NCI-H345 treated with DMSO at 0.1 percent for 48 hours (cell line): Measurements from ENCODE around the gene TLE5.
"Not testable (repeated sequence)": the region's sequence is repeated elsewhere in the genome, so short reads cannot be mapped to it uniquely, and the experiment has no call there.

Experiments used
- DNase-seq: peaks from one replicate; lab custom pipeline; 2025; ENCODE audit not compliant: unreplicated experiment; lab: John Stamatoyannopoulos, UW

Gene TLE5

DNA sequence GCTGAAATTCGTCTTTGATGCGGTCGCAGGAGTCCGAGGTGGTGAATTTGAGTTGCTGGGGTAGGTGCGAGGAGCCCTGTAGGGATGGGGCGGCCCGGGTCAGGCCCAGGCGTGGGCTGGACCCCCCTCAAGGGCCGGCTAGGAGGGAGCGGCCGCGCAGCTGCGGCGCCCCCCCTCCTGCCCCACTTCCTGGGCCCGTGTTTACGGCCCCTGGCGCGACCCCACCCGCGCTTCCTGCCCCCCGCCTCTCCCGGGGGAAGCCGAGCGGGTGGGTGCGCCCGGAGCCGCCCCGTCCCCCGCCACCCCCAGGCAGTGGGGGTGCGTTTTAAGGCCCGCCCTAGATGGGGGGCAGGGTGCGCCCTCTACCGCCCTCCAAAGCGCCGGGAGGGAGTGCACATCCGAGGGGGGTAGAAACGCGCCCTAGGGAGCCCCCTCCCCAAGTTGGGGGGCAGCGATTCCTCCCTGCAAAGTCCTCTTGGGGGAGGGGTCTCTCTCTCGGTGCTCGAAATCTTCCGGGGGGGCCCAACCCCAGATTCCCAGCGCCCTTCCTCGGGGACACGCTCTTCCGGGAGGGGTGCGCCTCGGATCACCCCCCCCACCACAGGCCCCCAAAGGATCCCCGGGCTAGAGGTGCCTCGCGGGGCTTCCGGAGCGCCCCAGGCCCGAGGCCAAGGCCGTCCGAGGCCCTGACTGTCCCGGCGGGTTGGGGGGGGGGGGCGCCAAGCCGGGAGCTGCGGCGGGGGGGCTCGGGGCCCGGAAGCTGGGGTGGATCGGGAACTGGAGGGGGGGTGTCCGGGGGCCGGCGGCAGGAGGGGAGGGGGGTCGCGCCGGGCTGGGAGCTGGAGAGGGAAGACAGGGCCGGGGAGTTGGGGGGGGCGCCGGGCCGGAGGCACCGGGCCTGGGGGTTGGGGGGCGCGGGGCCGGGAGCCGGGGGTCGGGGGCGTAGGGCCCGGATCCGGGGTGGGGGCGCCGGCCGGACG, 823 bp downstream of the TLE5 start:
- DNase-seq: no peak

DNA sequence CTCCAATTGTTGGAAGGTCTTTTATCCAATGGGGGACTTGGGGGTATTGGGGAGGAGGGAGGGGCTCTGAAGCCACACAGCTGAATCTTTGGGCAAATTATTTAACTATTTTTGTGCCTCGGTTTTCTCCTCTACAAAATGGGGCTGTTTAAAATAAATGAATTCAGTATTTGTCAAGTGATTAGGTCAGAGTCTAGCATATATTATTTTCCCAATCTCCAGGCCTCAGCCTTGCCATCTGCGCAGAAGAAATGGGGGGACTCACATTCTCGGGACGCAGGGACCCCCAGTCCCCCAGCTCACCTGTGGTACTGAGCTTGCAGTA, 1.5 kb downstream of the TLE5 start:
- no peak for DNase-seq

DNA sequence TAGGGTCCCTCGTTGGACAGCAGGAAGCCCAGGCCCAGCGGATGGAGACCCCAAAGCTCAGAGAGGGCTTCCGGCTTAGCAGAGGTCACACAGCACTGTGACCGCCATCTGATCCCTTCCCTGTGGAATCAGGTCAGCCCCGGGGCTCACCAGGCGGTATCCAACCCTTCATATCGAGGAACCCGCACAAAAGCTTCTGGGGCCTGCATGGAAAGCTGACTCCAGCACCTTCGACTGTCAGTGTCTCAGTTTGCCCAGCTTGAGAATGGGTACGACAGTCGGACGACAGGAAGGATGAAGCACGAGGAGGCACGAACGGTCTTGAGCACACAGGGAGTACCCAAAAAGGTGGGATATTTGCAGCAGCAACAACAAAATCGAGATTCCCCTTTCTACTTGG, 2.6 kb downstream of the TLE5 start:
- no peak for DNase-seq

DNA sequence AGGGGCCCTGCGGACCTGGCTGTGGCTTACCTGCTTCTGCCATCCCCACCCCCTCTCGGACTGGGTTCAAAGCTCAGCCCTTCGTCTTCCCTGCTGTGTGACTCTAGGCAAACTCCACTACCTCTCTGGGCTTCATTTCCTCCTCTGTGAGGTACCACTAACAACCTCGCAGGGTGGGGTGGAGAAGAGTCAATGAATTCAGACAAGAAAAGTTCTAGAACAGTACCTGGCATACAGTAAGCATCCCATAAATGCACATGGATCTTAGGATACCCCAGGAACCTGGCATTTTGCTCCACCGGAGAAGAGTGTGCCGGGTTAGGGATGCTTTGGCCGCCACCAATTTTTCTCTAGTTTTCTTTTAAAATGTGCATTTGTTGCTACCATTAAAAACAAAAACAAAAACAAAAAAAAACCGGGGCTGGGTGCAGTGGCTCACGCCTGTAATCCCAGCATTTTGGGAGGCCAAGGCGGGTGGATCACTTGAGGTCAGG, 3.4 kb downstream of the TLE5 start:
- DNase-seq: no peak

DNA sequence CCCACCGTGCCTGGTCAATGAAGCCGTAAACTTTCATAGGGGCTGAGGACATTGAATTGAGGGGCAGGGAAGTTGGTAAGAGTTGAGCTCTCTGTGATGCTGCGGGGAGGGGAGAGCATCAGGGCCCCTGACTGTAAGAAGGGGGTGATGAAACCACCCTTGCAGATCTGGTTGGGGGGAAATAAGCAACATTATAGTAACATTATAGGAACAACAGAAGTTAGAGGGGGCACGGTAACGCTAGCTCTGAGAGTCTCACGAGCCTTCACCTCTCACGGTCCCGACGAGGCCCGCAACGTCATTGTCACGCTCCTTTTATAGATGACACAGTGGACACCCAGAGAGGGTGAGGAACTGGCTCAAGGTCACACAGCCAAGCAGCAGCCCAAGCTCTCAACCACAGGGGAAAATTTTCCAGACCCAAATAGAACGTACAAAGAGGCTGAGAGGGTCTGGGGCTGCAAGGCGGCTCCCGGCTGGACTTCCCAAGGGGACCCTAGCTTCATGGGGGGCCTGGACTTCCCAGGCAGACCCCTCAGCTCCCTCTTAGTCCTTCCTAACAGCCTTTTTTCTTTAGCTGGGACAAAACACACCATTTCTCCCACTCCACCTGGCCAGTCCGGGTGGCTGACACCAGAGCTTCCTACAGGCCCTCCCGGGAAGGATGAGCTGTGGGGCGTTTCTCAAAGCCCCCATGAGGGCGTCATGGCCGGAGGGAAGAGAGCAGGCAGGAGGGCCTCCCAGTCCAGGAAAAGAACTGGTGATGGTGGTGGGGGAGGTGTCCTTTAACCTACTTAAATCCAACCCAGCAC, 4.1 kb downstream of the TLE5 start:
- DNase-seq: no peak

DNA sequence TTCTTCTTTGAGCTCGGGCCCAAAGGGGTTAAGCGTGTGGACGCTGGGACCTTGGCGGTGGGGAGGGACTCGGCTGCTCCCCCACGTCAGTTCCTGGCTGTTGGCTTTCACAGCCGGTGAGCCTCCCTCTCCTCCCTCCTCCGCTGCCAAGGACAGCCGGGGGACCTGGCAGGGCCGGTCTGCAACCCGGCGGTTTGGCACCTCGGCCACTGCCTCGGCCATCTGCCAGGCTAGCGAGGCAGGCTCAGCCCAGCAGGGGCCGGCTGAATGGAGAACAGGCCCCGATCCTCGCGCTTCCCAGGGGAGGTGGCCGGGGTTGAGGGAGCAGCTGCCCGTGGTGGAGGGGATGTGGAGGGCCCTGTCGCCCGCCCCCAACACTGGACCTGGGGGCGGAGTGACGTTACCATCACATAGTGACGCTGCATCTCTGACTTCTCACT, 5.0 kb downstream of the TLE5 start:
- no peak for DNase-seq

DNA sequence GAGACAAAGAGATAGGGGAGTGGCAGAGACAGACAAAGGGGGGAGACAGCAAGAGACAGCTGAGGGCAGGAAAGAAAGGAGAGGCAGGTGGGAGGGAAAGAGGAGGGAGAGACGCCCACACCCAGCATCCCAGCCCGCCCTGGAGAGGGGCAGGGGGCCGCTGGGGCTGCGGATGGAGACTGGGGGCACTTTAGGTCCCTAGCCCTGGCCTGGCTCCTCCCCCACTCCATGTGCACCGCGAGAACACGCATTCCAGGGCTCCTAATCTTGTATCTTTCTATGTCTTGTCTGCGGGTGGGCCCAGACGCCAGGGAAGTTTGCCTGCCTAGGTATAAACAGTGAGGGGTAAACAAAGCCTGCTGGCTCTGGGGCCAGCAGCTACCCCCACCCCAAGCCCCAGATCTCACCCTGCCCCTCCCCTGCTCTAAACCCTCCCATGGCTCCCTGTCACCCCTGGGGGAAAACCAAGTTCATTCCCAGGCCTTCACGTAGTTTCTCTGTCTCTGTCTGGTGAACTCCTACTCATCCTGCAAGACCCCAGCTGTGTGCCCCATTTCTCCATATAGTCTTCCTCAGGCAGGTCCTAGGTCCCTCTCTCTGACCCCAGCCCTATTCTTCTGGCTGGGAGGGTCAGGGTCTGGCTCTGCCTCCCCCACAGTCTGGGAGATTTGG, 5.7 kb downstream of the TLE5 start:
- DNase-seq: peak; percentile 82

DNA sequence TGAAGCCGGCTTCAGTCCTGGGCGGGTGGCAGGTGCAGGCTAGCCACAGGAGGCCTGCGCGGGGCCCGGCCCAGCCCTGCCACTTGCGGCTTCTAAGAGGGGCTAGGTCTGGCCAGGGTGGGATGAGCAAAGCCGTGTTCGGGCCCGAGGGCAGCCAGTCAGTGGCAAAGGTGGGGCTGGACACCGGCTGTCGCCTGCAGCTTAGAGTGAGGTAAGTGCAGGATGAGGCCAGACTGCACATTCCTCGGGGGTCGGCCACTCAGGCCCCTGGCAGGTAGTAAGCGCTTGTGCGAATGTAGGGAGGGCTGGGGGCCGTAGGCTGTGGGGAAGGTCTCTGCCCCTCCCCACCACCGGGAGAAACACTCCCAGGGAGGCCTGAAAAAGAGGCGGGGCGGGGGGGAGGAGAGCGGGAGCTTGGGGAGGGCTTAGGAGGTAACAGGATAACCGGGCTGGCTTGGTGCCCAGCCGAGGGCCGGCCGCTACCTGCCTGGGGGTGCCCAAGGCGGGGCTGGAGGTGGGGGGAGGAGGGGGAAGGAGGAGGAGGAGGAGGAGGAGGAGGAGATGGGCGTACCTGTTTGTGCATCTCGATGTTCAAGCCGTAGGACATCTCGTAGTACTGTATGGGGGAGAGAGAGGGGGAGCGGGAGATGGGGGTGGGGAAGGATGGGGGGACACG, 6.4 kb downstream of the TLE5 start:
- peak; percentile 87 for DNase-seq

DNA sequence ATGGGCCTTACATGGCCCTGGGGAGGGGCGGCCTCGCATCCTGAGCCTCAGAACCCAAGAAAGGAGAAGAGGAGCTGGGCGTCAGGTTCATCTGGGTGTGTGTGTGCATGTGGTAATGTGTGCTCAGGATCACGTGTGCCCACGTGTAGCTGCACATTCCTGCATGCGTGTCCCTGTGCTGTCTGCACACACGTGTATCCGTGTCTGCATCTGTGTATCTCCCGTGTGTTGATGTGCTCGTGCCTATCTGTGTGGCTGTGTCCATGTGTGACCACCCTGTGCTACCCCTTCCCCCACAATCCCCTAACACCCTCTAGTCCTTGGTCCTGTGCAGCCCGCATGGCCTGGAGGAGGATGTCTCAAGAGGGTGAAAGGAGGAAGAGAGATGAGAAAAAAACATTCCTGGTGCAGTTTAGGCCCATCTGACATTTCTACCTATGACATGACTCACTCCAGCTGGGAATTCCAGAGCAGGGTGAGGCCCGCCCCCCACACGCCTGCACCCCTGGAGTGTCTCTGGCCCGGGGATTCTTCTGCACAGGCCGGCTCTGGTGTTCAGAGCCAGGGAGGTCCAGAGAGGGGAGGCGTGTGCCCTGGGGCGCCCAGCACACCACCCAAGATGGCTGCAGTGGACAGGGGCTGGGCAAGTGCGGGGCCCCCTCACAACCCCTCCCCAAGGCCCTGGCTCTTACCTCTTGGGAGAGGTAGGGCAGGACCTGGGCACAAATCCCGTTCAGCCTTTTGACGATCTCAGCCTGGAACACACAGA, 7.1 kb downstream of the TLE5 start:
- no peak for DNase-seq

DNA sequence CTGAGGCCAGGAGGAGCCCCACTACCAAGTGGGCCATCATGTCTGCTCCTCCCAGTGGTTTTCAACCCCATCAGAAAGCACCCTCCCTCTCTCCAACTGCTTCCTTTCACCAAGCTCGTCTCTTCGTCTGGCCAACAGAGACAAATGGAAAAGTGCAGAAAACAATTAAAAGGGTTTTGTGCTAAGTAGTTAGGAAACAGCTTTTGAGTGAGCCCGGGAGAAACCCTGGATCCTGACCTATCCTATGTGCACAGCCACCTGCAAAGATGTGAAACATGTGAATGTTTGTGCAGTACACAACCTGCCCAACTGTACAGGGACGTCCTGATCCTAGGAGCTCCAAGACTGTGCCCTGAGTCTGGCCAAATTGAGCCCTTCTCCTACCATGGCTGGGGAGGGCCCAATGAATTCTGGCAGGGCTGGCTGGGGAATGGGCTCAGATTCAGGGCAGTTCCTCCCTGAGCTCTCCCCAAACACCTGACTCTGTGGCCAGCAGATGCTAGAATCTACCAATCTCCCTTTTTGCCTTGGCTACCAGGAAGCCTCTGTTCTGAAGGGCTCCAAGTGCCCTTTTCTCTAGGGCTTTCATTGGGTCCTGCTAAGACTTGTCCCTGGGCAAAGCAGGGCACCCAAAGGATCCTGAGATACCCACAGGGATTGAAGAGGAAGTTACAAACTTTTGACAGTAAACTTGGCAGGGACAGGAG, 7.9 kb downstream of the TLE5 start:
- DNase-seq: no peak

DNA sequence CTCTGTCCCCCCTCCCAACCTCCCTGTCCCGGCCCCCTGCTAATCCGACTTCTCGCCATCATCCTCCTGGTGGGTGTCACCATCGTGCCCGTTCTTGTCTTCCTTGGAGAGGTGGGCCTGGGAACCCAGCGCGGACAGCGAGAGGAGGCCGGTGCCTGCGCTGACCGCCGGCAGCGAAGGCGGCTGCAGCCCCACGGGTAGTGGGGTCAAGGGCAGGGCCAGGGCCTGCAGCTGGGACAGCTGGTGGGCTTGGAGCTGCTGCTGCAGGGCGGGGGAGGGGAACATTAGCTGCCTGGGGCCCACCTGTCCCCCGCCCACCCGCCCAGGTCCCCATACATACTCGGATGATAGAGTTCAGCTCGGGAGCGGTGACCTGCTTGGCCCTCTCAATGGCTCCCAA, 8.5 kb downstream of the TLE5 start:
- DNase-seq: no peak

DNA sequence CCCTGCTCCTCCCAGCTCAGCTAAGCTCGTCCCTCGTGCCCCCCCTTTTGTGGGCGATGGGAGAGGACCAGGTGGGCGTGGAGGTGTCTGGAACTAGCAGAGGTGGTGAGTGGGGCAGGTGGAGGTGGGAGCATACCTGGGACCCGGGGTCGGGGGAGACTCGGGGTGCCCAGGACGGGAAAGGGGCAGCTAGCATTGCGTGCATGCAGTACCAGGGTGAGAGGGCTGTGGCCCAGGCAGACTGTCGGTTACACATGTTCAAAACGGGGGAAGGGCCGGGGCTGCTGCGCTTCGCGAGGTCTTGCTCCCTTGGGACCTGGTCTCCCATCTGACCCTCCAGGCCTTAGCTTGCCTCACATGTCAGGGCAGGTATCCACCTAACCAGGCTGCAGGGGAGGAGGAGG, 9.1 kb downstream of the TLE5 start:
- DNase-seq: no peak

DNA sequence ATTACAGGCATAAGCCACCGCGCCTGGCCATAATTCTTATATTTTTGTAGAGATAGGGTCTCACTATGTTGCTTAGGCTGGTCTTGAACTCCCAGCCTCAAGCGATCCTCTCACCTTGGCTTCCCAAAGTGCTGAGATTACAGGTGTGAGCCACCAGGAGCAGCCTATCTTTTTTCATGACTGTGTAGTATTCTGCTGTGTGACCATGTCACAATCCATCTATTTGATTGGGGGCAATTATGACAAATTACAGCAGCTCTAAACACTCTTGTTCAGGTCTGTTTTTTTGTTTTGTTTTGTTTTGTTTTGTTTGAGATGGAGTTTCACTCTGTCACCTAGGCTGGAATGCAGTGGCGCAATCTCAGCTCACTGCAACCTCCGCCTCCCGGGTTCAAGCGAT, 12.3 kb downstream of the TLE5 start:
- DNase-seq: not testable (repeated sequence)

DNA sequence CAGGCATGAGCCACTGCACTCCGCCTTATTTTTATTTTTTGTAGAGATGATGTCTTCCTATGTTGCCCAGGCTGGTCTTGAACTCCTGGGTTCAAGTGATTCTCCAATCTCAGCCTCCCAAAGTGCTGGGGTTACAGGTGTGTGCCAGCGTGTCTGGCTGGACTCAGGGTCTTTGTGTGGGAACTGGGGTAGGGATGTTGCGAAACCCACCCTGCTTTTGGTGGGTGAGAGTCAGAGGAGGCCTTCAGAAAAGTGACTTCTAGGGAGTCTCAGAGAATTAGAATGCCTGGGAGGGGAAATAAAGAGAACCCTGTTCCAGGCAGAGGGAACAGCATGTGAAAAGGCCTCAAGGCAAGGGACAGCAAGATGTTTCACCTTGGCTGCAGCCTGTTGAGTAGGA, 13.2 kb downstream of the TLE5 start:
- no peak for DNase-seq

DNA sequence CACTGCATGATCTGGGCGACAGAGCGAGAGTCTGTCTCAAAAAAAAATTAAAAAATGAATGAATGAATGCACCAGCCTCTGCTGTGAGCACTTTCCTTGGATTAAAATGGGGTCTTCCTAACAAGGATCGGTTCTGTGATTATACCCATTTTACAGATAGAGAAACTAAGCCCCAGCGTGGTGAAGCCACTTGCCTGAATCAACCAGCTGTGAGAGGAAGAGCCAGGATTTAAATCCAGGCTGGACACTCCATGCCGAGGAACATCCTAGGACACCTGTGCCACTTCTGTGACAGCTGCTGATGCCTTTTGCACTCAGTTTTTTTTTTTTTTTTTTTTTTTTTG, 14.1 kb downstream of the TLE5 start:
- no peak for DNase-seq

DNA sequence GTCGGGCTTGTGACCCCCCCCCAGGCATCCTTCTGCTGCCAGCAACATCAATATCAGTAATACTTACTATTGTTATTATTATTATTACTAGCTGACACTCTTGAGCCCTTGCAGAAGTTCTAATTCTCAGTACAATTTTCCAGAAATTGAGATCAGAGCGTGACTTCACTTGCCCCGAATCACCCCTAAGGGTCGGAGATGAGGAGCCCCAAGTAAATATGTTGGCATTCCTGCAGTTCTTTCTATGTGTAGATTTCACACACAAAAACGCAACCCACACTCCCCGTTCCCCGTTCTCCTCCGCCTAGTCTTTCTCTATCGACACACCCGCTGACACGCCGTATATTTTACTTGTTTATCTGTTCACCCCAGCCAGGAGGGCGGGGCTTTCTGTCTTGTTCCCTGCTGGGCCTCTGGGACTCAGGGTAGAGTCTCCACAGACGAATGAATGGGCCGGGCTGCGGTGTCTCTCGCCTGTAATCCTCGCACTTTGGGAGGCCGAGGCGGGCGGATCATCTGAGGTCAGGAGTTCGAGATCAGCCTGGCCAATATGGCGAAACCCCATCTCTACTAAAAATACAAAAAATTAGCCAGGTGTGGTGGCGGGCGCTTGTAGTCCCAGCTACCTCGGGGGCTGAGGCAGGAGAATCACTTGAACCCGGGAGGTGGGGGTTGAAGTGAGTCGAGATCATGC, 14.7 kb downstream of the TLE5 start:
- peak; percentile 79 for DNase-seq

DNA sequence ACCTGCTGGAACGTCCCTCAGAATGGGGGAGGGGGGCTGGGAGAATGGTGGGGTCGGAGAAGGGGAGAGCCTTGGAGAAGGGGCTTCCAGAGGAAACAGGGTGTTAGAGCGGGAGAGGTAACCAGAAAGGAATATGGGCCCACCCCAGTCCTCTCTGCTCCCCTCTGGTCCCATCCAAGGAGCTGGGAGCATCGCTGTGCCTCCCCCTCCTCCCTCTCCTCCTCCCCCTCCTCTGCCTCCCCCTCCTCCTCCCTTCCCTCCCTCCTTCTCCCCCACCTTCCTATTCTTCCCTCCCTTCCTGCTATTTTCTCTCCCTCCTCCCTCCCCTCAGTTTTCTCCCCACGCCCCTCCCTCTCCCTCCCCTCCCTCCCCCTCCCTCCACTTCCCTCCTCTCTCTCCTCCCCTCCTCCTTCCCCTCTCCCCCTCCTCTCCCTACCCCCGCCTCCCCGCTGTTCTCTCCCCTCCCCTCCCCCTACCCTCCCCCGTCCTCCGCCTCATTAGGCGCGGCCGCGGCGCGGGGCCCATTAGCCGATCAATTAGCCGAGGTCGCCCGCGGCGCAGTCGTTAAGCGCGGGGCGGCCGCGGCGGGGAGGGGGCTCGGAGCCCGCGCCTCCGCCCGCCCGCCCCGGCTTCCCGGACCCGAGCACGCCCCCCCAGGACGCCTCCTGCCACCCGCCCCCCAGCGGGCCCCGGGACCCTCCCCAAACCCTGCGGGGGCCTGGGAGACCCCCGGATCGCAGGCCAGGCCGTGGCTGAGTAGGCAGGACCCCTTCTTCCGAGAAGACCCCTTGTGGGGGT, 15.4 kb downstream of the TLE5 start:
- no peak for DNase-seq
